Stomach smooth muscle (tissue), 2 donors: ENCODE results near the gene UBE2I.

Source experiments
- H3K27ac ChIP-seq: one replicate; pipeline ENCODE4 v1.7.0; 2013; ENCODE audit warnings: mild to moderate bottlenecking, low read length, inconsistent platforms
- H3K27me3 ChIP-seq, 2 donors: one replicate each; pipeline ENCODE4 v1.7.0; 2013; ENCODE audit warnings: low read length in 2 of 2; ENCODE audit not compliant: insufficient read depth in 2 of 2, control insufficient read depth in 1 of 2
- H3K36me3 ChIP-seq, 2 donors: one replicate each; pipeline ENCODE4 v1.7.0; 2013; ENCODE audit warnings: low read length in 2 of 2; ENCODE audit not compliant: control insufficient read depth in 2 of 2, insufficient read depth in 2 of 2
- H3K4me1 ChIP-seq: one replicate; pipeline ENCODE4 v1.7.0; 2013; ENCODE audit warnings: low read length; ENCODE audit not compliant: control insufficient read depth, insufficient read depth
- H3K4me3 ChIP-seq, 2 donors: one replicate each; pipeline ENCODE4 v1.7.0; 2013; ENCODE audit warnings: low read length in 2 of 2
- H3K9ac ChIP-seq, 2 donors: one replicate each; pipeline ENCODE4 v1.7.0; 2013; ENCODE audit warnings: low read length in 2 of 2, mild to moderate bottlenecking in 1 of 2
- H3K9me3 ChIP-seq, 2 donors: one replicate each; pipeline ENCODE4 v1.7.0; 2013; ENCODE audit warnings: low read length in 2 of 2; ENCODE audit not compliant: control insufficient read depth in 2 of 2
- donor health status: healthy.
- donor health status: Pancreatic carcinoma.

UBE2I gene

GRCh38 chr16:1277617-1278282, 31.7 kb upstream of the UBE2I start:
- Histone ChIP-seq H3K4me3 (no peak overlapping the region), H3K27me3 (peaks cover 8 to 19% of the 10 kb centered on the region in 2 donors), H3K4me1 (no peaks in the 10 kb centered on the region), H3K36me3 (no peaks in the 10 kb centered on the region), H3K9ac (no peak overlapping the region), H3K9me3 (no peaks in the 10 kb centered on the region), H3K27ac (no peak overlapping the region)

- H3K36me3 ChIP-seq, result no peaks in the 10 kb centered on the region
- H3K27me3 ChIP-seq, result peaks cover 5 to 19% of the 10 kb centered on the region in 2 donors
- no peak overlapping the region for H3K27ac ChIP-seq
- no peak overlapping the region for H3K9ac ChIP-seq
- H3K4me1 ChIP-seq, result no peaks in the 10 kb centered on the region
- H3K4me3 ChIP-seq, result no peak overlapping the region
- no peaks in the 10 kb centered on the region for H3K9me3 ChIP-seq
These were observed 31.0 kb upstream of the UBE2I start for GRCh38 chr16:1278477-1278876.

GRCh38 chr16:1279081-1279944, 30.1 kb upstream of the UBE2I start:
- no peak overlapping the region for H3K27ac ChIP-seq
- H3K9me3 ChIP-seq, result no peaks in the 10 kb centered on the region
- no peak overlapping the region for H3K4me3 ChIP-seq
- H3K4me1 ChIP-seq, result no peaks in the 10 kb centered on the region
- peaks cover 5 to 21% of the 10 kb centered on the region in 2 donors for H3K27me3 ChIP-seq
- H3K9ac ChIP-seq, result no peak overlapping the region
- no peaks in the 10 kb centered on the region for H3K36me3 ChIP-seq

- H3K9ac ChIP-seq, result no peak overlapping the region
- H3K4me3 ChIP-seq, result no peak overlapping the region
- no peak overlapping the region for H3K27ac ChIP-seq
- no peaks in the 10 kb centered on the region for H3K4me1 ChIP-seq
- H3K27me3 ChIP-seq, result peaks cover 5 to 21% of the 10 kb centered on the region in 2 donors
- H3K36me3 ChIP-seq, result no peaks in the 10 kb centered on the region
- H3K9me3 ChIP-seq, result no peaks in the 10 kb centered on the region
These were observed 29.4 kb upstream of the UBE2I start for GRCh38 chr16:1279945-1280589.

- Histone ChIP-seq H3K27ac (no peak overlapping the region), H3K36me3 (no peaks in the 10 kb centered on the region), H3K9me3 (no peaks in the 10 kb centered on the region), H3K4me1 (no peaks in the 10 kb centered on the region), H3K27me3 (peaks cover 5 to 22% of the 10 kb centered on the region in 2 donors), H3K4me3 (no peak overlapping the region), H3K9ac (no peak overlapping the region)
These were observed 28.7 kb upstream of the UBE2I start for GRCh38 chr16:1280783-1281182.

GRCh38 chr16:1281517-1281916, 27.9 kb upstream of the UBE2I start:
- peaks cover 12 to 25% of the 10 kb centered on the region in 2 donors for H3K27me3 ChIP-seq
- H3K4me3 ChIP-seq, result no peak overlapping the region
- no peaks in the 10 kb centered on the region for H3K36me3 ChIP-seq
- no peak overlapping the region for H3K9ac ChIP-seq
- H3K27ac ChIP-seq, result no peak overlapping the region
- H3K9me3 ChIP-seq, result no peaks in the 10 kb centered on the region
- no peaks in the 10 kb centered on the region for H3K4me1 ChIP-seq

- Histone ChIP-seq H3K4me3 (no peak overlapping the region), H3K36me3 (no peaks in the 10 kb centered on the region), H3K27me3 (peaks cover 14 to 28% of the 10 kb centered on the region in 2 donors), H3K27ac (no peak overlapping the region), H3K9me3 (no peaks in the 10 kb centered on the region), H3K9ac (no peak overlapping the region), H3K4me1 (no peaks in the 10 kb centered on the region)
These were observed 27.0 kb upstream of the UBE2I start for GRCh38 chr16:1282324-1282973.

- no peaks in the 10 kb centered on the region for H3K36me3 ChIP-seq
- H3K4me1 ChIP-seq, result no peaks in the 10 kb centered on the region
- H3K9me3 ChIP-seq, result no peaks in the 10 kb centered on the region
- no peak overlapping the region for H3K9ac ChIP-seq
- H3K4me3 ChIP-seq, result no peak overlapping the region
- H3K27me3 ChIP-seq, result peaks cover 19 to 30% of the 10 kb centered on the region in 2 donors
- no peak overlapping the region for H3K27ac ChIP-seq
These were observed 26.1 kb upstream of the UBE2I start for GRCh38 chr16:1283296-1283695.

GRCh38 chr16:1283996-1284616, 25.3 kb upstream of the UBE2I start:
- no peak overlapping the region for H3K4me3 ChIP-seq
- no peaks in the 10 kb centered on the region for H3K9me3 ChIP-seq
- peaks cover 23 to 33% of the 10 kb centered on the region in 2 donors for H3K27me3 ChIP-seq
- no peaks in the 10 kb centered on the region for H3K4me1 ChIP-seq
- no peak overlapping the region for H3K9ac ChIP-seq
- H3K27ac ChIP-seq, result no peak overlapping the region
- no peaks in the 10 kb centered on the region for H3K36me3 ChIP-seq
